HG03442 (cell line): ENCODE data around the gene TRAPPC1.

ENCODE experiments used
- ATAC-seq: cut with Tn5 transposase; IDR thresholded peaks from one replicate; pipeline ENCODE4 v1.9.1; 2021; ENCODE audit warnings: mild to moderate bottlenecking, moderate library complexity; ENCODE audit not compliant: unreplicated experiment

Gene TRAPPC1

GRCh38 chr17:7903154-7904103 is 28.3 kb downstream of the TRAPPC1 start:
- ATAC-seq, result no peak

GRCh38 chr17:7897773-7898172 is 34.0 kb downstream of the TRAPPC1 start:
- ATAC-seq, result no peak

- no peak for ATAC-seq
Observed at GRCh38 chr17:7897090-7897489, 34.7 kb downstream of the TRAPPC1 start.

GRCh38 chr17:7894866-7895265 is 36.9 kb downstream of the TRAPPC1 start:
- ATAC-seq, result no peak

- no peak for ATAC-seq
Observed at GRCh38 chr17:7894226-7894625, 37.5 kb downstream of the TRAPPC1 start.

GRCh38 chr17:7893187-7893880 is 38.4 kb downstream of the TRAPPC1 start:
- ATAC-seq, result no peak

- no peak for ATAC-seq
Observed at GRCh38 chr17:7889166-7889955, 42.4 kb downstream of the TRAPPC1 start.

- ATAC-seq, result no peak
Observed at GRCh38 chr17:7888184-7888920, 43.4 kb downstream of the TRAPPC1 start, which contains the start of gene CHD3. CHD3 (plus strand) TSS chr17:7888789; CDS start chr17:7889001, 212 bp downstream.

GRCh38 chr17:7887482-7888183 is 44.1 kb downstream of the TRAPPC1 start:
- no peak for ATAC-seq

GRCh38 chr17:7887038-7887481 is 44.7 kb downstream of the TRAPPC1 start:
- ATAC-seq, result no peak

- ATAC-seq, result no peak
Observed at GRCh38 chr17:7886227-7887037, 45.3 kb downstream of the TRAPPC1 start.

GRCh38 chr17:7885367-7886226 is 46.1 kb downstream of the TRAPPC1 start:
- peak; percentile 29 for ATAC-seq

- peak; percentile 19 for ATAC-seq
Observed at GRCh38 chr17:7884581-7885366, 47.0 kb downstream of the TRAPPC1 start.

GRCh38 chr17:7883781-7884386 is 47.9 kb downstream of the TRAPPC1 start:
- ATAC-seq, result no peak

- ATAC-seq, result no peak
Observed at GRCh38 chr17:7882629-7883028, 49.1 kb downstream of the TRAPPC1 start.

- no peak for ATAC-seq
Observed at GRCh38 chr17:7882068-7882467, 49.7 kb downstream of the TRAPPC1 start.
